ENCODE results near the gene MLXIP. TPM values are rescaled to one million over a fixed set of nuclear protein-coding genes. Genes with fewer than 3 reads are reported as not detected.

The MLXIP gene
- total and polyA plus RNA-seq, 2 donors (not counting 3 experiments of a cell fraction or from before 2014, with no cell fraction given): 22.0 to 72.5 TPM

DNA sequence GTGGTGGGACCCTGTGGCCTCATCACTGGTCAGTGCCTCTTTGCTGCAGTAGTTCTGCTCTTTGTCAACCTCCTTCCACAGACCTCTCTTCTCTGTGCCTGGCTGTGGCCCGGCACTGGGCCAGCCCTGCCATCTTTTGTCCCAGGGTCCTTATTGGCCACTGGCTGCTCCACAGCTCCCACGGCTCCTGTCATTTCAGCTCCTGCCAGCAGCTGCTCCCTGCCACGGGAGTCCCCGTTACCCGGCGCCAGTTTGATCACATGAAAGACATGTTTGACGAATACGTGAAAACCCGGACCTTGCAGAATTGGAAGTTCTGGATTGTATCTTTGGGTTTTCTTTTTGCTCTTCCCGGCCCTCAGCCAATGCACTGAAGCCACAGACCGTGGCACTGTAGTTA is 60.1 kb downstream of the MLXIP start:
- no peaks in the 10 kb centered on the region for H3K4me1 ChIP-seq (ENCODE audit: control insufficient read depth, extremely low read depth, insufficient read depth, low read length)
- no peak overlapping the region for H3K4me2 ChIP-seq (ENCODE audit: insufficient read depth, low read length)
- no TSS peak for BruUV-seq (replicated peaks)
- no peaks in the 10 kb centered on the region for H3K79me2 ChIP-seq (ENCODE audit: control insufficient read depth, insufficient read depth, low read length)
- no peak for FAIRE-seq
- CTCF ChIA-PET: interaction anchor here (1.1 to 2.7 kb wide), 4 partner anchors 15 to 84 kb away, joined by 3 to 18 read pairs (median 6); no protein-coding TSS in a partner anchor
- H3K9ac ChIP-seq (replicated peaks; ENCODE audit: extremely low read depth, insufficient read depth, low read length): no peak overlapping the region
- no peak for DNase-seq (ENCODE audit: low read depth, low spot score)
- no peaks in the 10 kb centered on the region for H3K27me3 ChIP-seq (ENCODE audit: control insufficient read depth in 2 of 2, insufficient read depth in 2 of 2, low read length in 2 of 2)
- intact Hi-C loops (cut with micrococcal nuclease): no loop called here
- POLR2A ChIA-PET: no interaction called here
- no peak overlapping the region for H3K4me3 ChIP-seq (replicated peaks in 1 of 3; ENCODE audit: insufficient read depth in 1 of 3, low read depth in 1 of 3, low read length in 3 of 3)
- H3K9me3 ChIP-seq (replicated peaks; ENCODE audit: control insufficient read depth, insufficient read depth, low read length): no peaks in the 10 kb centered on the region
- H3K36me3 ChIP-seq (ENCODE audit: control insufficient read depth in 2 of 2, extremely low read depth in 1 of 2, insufficient read depth in 2 of 2, low read length in 2 of 2): peaks cover 0 to 40% of the 10 kb centered on the region in 2 experiments
- TF ChIP-seq JUN (IDR thresholded peaks at IDR 0.05; ENCODE audit: borderline replicate concordance, insufficient read depth, insufficient read length, low read depth) (no peak), MAX (IDR thresholded peaks at IDR 0.05; ENCODE audit: insufficient read depth, insufficient read length) (no peak), FOS (IDR thresholded peaks at IDR 0.05; ENCODE audit: borderline replicate concordance, insufficient read depth, low read length) (no peak), POLR2A (IDR thresholded peaks at IDR 0.05; ENCODE audit: low read depth, low read length) (no peak), GATA2 (IDR thresholded peaks at IDR 0.05; ENCODE audit: insufficient read depth, insufficient read length, low read depth, low read length) (no peak), MYC (IDR thresholded peaks at IDR 0.05; ENCODE audit: low read depth, low read length) (no peak), EZH2 (IDR thresholded peaks at IDR 0.05; ENCODE audit: borderline replicate concordance, low read depth, low read length, severe bottlenecking) (no peak), POLR2AphosphoS5 (IDR thresholded peaks at IDR 0.05; ENCODE audit: insufficient read depth, low read depth, low read length) (no peak)
- TF ChIP-seq, protein P1, sequence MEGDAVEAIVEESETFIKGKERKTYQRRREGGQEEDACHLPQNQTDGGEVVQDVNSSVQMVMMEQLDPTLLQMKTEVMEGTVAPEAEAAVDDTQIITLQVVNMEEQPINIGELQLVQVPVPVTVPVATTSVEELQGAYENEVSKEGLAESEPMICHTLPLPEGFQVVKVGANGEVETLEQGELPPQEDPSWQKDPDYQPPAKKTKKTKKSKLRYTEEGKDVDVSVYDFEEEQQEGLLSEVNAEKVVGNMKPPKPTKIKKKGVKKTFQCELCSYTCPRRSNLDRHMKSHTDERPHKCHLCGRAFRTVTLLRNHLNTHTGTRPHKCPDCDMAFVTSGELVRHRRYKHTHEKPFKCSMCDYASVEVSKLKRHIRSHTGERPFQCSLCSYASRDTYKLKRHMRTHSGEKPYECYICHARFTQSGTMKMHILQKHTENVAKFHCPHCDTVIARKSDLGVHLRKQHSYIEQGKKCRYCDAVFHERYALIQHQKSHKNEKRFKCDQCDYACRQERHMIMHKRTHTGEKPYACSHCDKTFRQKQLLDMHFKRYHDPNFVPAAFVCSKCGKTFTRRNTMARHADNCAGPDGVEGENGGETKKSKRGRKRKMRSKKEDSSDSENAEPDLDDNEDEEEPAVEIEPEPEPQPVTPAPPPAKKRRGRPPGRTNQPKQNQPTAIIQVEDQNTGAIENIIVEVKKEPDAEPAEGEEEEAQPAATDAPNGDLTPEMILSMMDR (IDR thresholded peaks at IDR 0.05; ENCODE audit: extremely low read depth in 1 of 2, insufficient read depth in 1 of 2, low read depth in 1 of 2, low read length in 2 of 2): no peak
- no peaks in the 10 kb centered on the region for H3K9me1 ChIP-seq (replicated peaks; ENCODE audit: control insufficient read depth, extremely low read depth, insufficient read depth, low read length)
- no peak overlapping the region for H3K27ac ChIP-seq (ENCODE audit: insufficient read depth, low read depth, low read length)
- H2AFZ ChIP-seq (ENCODE audit: low read depth, low read length): no peak overlapping the region
- dilution Hi-C loops (cut with MboI; ENCODE audit: extremely low pct_ligation_motif_present, low sequenced_read_pairs): no loop called here
- H4K20me1 ChIP-seq (replicated peaks; ENCODE audit: control insufficient read depth, extremely low read depth, insufficient read depth, low read length): no peaks in the 10 kb centered on the region

Data from endothelial cell of umbilical vein (primary cell).